SK-N-MC (cell line): ENCODE measurements around the gene SLC2A14.
"Not testable (repeated sequence)": the region's sequence is repeated elsewhere in the genome, so short reads cannot be mapped to it uniquely, and the experiment has no call there.

Experiments
- DNase-seq: peaks from one replicate; pipeline ENCODE4 v3.0.0-alpha.2; 2011; ENCODE audit warnings: low read depth, low spot score
- H3K27ac ChIP-seq: fragments of 200-600 bp; sonication (generic); 2 replicates; pipeline ENCODE4 v1.5.1; 2016; ENCODE audit warnings: mixed run types
- H3K36me3 ChIP-seq: fragments of 200-600 bp; sonication (generic); 2 replicates; pipeline ENCODE4 v1.6.1; 2017; ENCODE audit warnings: antibody characterized with exemption, low read length, mixed read lengths; ENCODE audit not compliant: insufficient read depth
- H3K4me3 ChIP-seq: fragments of 200-600 bp; sonication (generic); 2 replicates; pipeline ENCODE4 v1.5.1; 2016
- H3K9ac ChIP-seq: fragments of 200-600 bp; sonication (generic); 2 replicates; pipeline ENCODE4 v1.8.0; 2017; ENCODE audit warnings: mixed run types, mixed read lengths; ENCODE audit not compliant: insufficient read length
- H3K9me3 ChIP-seq: fragments of 200-600 bp; sonication (generic); 2 replicates; pipeline ENCODE4 v1.6.1; 2017; ENCODE audit warnings: low read depth, mild to moderate bottlenecking, antibody characterized with exemption, low read length, moderate library complexity, mixed read lengths
- EZH2 ChIP-seq: fragments of 200-600 bp; sonication (generic); IDR thresholded peaks from one replicate; pipeline ENCODE4 v1.6.1; 2017; ENCODE audit warnings: antibody characterized with exemption
- FOXP2 ChIP-seq: optimal IDR thresholded peaks from 2 replicates; pipeline ENCODE3; 2011; ENCODE audit warnings: mild to moderate bottlenecking, moderate library complexity; ENCODE audit not compliant: insufficient read depth; ENCODE audit errors: extremely low read length, control extremely low read depth
- POLR2AphosphoS5 ChIP-seq: IDR thresholded peaks from 2 replicates; pipeline ENCODE4 v1.6.1; 2012; ENCODE audit warnings: mild to moderate bottlenecking, low read depth, low read length, borderline replicate concordance

Gene SLC2A14

DNA sequence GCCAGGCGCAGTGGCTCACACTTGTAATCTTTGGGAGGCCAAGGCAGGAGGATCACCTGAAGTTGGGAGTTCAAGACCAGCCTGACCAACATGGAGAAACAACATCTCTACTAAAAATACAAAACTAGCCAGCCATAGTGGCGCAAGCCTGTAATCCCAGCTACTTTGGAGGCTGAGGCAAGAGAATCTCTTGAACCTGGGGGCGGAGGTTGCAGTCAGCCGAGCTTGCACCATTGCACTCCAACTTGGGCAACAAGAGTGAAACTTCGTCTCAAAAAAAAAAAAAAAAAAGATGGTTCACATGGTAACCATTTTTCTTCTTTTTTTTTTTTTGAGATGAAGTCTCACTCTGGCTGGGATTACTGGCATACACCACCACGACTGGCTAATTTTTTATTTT is 35.3 kb downstream of the SLC2A14 start:
- DNase-seq, result no peak
- Histone ChIP-seq H3K9me3 (no peaks in the 10 kb centered on the region), H3K36me3 (no peaks in the 10 kb centered on the region), H3K4me3 (no peak overlapping the region), H3K27ac (no peak overlapping the region), H3K9ac (no peak overlapping the region)
- TF ChIP-seq POLR2AphosphoS5, result no peak
- no peak for TF ChIP-seq EZH2
- TF ChIP-seq FOXP2, result no peak

DNA sequence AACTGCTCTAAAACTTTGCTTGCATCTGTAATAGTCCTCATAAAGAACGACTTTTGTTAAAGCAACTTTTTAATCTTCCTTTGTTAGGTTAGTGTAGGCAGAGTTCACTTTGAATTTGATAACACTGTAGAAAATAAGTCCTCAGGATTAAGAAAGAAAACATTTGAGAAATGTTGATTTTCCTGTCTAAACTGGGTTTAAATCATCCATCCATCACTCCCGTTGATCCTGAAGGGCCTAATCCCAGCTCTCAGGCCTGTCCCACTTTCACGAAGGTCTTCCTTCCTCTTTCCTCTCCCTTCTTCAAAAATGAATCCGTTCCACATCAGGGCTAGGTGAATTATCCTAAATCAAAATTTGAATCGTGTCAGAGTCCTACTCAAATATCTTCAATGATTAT is 36.9 kb downstream of the SLC2A14 start:
- Histone ChIP-seq H3K27ac (no peak overlapping the region), H3K4me3 (no peak overlapping the region), H3K36me3 (no peaks in the 10 kb centered on the region), H3K9me3 (no peaks in the 10 kb centered on the region), H3K9ac (no peak overlapping the region)
- TF ChIP-seq POLR2AphosphoS5, result no peak
- no peak for TF ChIP-seq FOXP2
- no peak for TF ChIP-seq EZH2
- DNase-seq, result no peak

DNA sequence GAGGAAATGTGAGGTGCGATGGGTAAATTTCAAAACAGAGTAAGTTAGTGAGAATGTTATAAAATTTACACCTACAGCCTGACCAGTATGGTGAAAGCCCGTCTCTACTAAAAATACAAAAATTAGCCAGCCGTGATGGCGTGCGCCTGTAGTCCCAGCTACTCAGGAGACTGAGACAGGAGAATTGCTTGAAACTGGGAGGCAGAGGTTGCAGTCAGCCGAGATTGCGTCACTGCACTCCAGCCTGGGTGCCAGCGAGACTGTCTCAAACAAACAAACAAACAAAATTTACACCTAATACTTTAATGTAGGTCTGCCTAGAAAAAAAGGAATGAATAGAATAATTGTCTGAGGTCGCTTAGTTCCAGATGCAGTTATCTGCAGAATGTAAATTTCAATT is 37.6 kb downstream of the SLC2A14 start:
- Histone ChIP-seq H3K4me3 (no peak overlapping the region), H3K9me3 (no peaks in the 10 kb centered on the region), H3K36me3 (no peaks in the 10 kb centered on the region), H3K27ac (no peak overlapping the region), H3K9ac (no peak overlapping the region)
- DNase-seq, result no peak
- TF ChIP-seq EZH2, result no peak
- no peak for TF ChIP-seq POLR2AphosphoS5
- no peak for TF ChIP-seq FOXP2

GRCh38 chr12:7834701-7835100 is 38.0 kb downstream of the SLC2A14 start:
- no peaks in the 10 kb centered on the region for H3K9me3 ChIP-seq

DNA sequence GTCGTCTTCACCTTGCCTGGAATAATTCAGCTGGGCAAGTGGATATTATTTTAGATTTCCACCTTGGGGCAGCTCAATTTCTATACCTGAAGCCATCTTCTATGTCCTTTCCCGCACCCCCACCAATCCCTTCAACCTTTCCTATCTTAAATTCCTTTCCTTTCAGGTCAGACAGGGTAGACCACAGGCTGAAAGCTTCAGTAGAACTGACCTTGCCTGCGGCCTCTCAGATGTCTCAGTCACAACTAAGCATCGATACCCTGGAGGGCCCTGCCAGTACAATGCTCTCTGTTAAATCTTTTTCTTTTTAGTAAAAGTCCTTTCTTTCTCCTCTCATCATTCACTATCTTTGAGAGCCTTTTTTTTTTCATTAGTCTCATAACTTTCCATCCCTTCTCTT is 38.9 kb downstream of the SLC2A14 start:
- Histone ChIP-seq H3K36me3 (no peaks in the 10 kb centered on the region), H3K4me3 (no peak overlapping the region), H3K9me3 (no peaks in the 10 kb centered on the region), H3K27ac (no peak overlapping the region), H3K9ac (no peak overlapping the region)
- TF ChIP-seq EZH2, result no peak
- no peak for TF ChIP-seq FOXP2
- TF ChIP-seq POLR2AphosphoS5, result no peak
- DNase-seq, result no peak

More at GRCh38 chr12:7834701-7835100, 38.0 kb downstream of the SLC2A14 start:
- Histone ChIP-seq H3K36me3 (no peaks in the 10 kb centered on the region), H3K4me3 (no peak overlapping the region), H3K9ac (no peak overlapping the region), H3K27ac (no peak overlapping the region)
- no peak for TF ChIP-seq EZH2
- TF ChIP-seq FOXP2, result no peak
- TF ChIP-seq POLR2AphosphoS5, result no peak
- DNase-seq, result no peak

- H3K27ac ChIP-seq, H3K4me3 ChIP-seq, H3K36me3 ChIP-seq, DNase-seq, H3K9me3 ChIP-seq, H3K9ac ChIP-seq: not testable (repeated sequence)
Measured at GRCh38 chr12:7833201-7833600, 39.5 kb downstream of the SLC2A14 start.

DNA sequence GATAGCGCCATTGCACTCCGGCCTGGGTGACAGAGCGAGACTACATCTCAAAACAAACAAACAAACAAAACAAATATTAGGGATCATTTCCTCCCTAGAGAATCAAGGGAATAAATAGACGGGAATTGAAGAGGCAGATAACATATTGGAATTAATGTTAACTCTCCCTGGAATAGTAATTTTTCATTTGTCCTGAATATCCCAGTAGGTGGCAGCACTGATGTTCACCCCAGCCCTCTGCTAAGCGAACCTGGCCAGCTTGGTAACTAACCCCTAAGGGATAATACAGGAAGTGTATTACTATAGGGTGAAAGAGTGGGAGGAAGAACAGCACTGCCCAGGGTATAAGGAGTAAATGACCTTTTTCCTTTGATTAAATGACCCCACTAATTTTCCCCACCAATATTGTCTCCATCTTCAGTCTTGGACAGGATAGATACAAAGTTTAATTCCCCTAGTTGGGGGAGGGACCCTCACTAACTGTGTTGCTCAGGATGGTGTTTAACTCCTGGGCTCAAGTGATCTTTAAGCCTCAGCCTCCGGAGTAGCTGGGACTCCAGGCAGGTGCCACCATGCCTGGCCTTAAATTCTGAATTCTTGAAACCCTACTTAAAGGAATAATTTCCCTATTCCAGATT is 40.5 kb downstream of the SLC2A14 start:
- Histone ChIP-seq H3K27ac (no peak overlapping the region), H3K9me3 (no peaks in the 10 kb centered on the region), H3K9ac (no peak overlapping the region), H3K36me3 (no peaks in the 10 kb centered on the region), H3K4me3 (no peak overlapping the region)
- TF ChIP-seq POLR2AphosphoS5 (no peak), FOXP2 (no peak), EZH2 (no peak)
- DNase-seq, result no peak

DNA sequence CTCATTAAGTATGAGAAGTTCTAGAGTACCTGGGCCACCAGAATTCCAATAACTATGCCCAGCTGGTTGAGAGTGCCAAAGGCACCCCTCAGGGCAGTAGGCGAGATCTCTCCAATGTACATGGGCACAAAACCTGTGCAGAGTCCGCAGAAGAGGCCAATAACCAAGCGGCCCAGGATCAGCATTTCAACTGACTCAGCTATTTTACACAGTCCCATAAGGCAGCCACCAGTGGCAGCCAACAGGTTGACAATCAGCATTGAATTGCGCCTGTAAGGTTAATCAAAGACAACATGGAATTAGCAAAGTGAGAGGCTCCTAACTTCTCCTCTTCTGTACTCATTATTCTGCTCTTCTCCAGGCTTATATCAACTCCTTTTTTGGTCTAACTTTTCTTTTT is 43.0 kb downstream of the SLC2A14 start:
- H3K36me3 ChIP-seq, H3K27ac ChIP-seq, H3K4me3 ChIP-seq, H3K9me3 ChIP-seq, H3K9ac ChIP-seq, DNase-seq: not testable (repeated sequence)

DNA sequence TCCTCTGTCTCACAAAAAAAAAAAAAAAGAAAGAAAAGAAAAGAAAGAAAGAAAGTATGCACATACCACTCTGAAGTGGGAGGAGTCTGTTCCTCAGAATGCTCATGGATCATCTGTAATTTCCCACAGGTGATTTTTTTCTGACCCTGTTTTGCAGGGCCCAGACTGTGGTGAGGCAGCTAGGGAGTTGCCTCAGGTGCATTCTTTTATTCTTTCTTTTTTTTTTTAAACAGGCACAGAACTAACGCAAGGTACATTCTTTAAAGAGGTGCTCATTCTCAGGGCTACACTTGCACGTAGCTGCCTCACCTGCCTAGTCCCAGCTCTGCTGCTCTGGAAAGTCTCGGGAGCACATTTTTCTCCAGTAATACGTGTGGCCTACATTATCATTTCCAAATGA is 47.0 kb downstream of the SLC2A14 start:
- H3K27ac ChIP-seq, H3K9ac ChIP-seq, H3K4me3 ChIP-seq: not testable (repeated sequence)

More for the DNA sequence above, 47.0 kb downstream of the SLC2A14 start:
- not testable (repeated sequence) for DNase-seq, H3K9me3 ChIP-seq, H3K36me3 ChIP-seq
